Type B pancreatic cell (in vitro differentiated cells): ENCODE results near the gene CBFA2T3. TPM values are rescaled to one million over a fixed set of nuclear protein-coding genes. Genes with fewer than 3 reads are reported as not detected.

Experiments used
- DNase-seq: peaks from one replicate; pipeline ENCODE4 v3.0.0; 2021; ENCODE audit warnings: mixed read lengths; ENCODE audit not compliant: unreplicated experiment; ENCODE audit errors: extremely low spot score
- H3K27ac Mint-ChIP-seq: 2 replicates; pipeline ENCODE4 v1.8.0; 2021; ENCODE audit warnings: mild to moderate bottlenecking, mixed read lengths
- H3K27me3 Mint-ChIP-seq: 2 replicates; pipeline ENCODE4 v1.8.0; 2021; ENCODE audit warnings: mixed read lengths
- H3K36me3 Mint-ChIP-seq: 2 replicates; pipeline ENCODE4 v1.8.0; 2021; ENCODE audit warnings: mixed read lengths
- H3K4me1 Mint-ChIP-seq: one replicate; pipeline ENCODE4 v1.8.0; 2021; ENCODE audit warnings: mixed read lengths; ENCODE audit not compliant: unreplicated experiment
- H3K4me3 Mint-ChIP-seq: 2 replicates; pipeline ENCODE4 v1.8.0; 2021; ENCODE audit warnings: mild to moderate bottlenecking, mixed read lengths
- H3K9me3 Mint-ChIP-seq: 2 replicates; pipeline ENCODE4 v1.8.0; 2021; ENCODE audit warnings: mixed read lengths
- CTCF ChIP-seq: fragments of 200-600 bp; sonication (generic); conservative IDR thresholded peaks from 2 replicates; pipeline ENCODE4 v1.5.0; 2021; ENCODE audit warnings: antibody characterized with exemption, mild to moderate bottlenecking
- total RNA-seq: library from RNA; stranded (reverse); gene quantifications from 2 replicates; pipeline ENCODE4 v1.2.1, GENCODE V29; 2021; ENCODE audit warnings: low replicate concordance

The CBFA2T3 gene
- total RNA-seq, 1 donor from 2014 or later = 8.9 TPM

GRCh38 chr16:88951989-88952388, 25.0 kb downstream of the CBFA2T3 start:
- peaks cover 46% of the 10 kb centered on the region for H3K27me3 Mint-ChIP-seq

GRCh38 chr16:88951501-88951900, 25.5 kb downstream of the CBFA2T3 start:
- no peaks in the 10 kb centered on the region for H3K9me3 Mint-ChIP-seq
- peaks cover 51% of the 10 kb centered on the region for H3K27me3 Mint-ChIP-seq

More at GRCh38 chr16:88951989-88952388, 25.0 kb downstream of the CBFA2T3 start:
- TF ChIP-seq CTCF = no peak
- no peaks in the 10 kb centered on the region for H3K4me1 Mint-ChIP-seq
- no peak for DNase-seq
- H3K36me3 Mint-ChIP-seq = no peaks in the 10 kb centered on the region
- no peak overlapping the region for H3K27ac Mint-ChIP-seq
- H3K4me3 Mint-ChIP-seq = no peak overlapping the region
- no peaks in the 10 kb centered on the region for H3K9me3 Mint-ChIP-seq

GRCh38 chr16:88948781-88949490, 28.1 kb downstream of the CBFA2T3 start:
- Mint-ChIP-seq H3K27me3 (peaks cover 68% of the 10 kb centered on the region), H3K27ac (no peak overlapping the region), H3K4me1 (no peaks in the 10 kb centered on the region), H3K36me3 (no peaks in the 10 kb centered on the region), H3K9me3 (no peaks in the 10 kb centered on the region), H3K4me3 (no peak overlapping the region)
- DNase-seq = no peak
- TF ChIP-seq CTCF = no peak

More at GRCh38 chr16:88951501-88951900, 25.5 kb downstream of the CBFA2T3 start:
- Mint-ChIP-seq H3K36me3 (no peaks in the 10 kb centered on the region), H3K27ac (no peak overlapping the region), H3K4me3 (no peak overlapping the region), H3K4me1 (no peaks in the 10 kb centered on the region)
- no peak for DNase-seq
- TF ChIP-seq CTCF = no peak

- no peak for DNase-seq
- H3K36me3 Mint-ChIP-seq = no peaks in the 10 kb centered on the region
- no peak overlapping the region for H3K4me3 Mint-ChIP-seq
- peaks cover 65% of the 10 kb centered on the region for H3K27me3 Mint-ChIP-seq
- H3K9me3 Mint-ChIP-seq = no peaks in the 10 kb centered on the region
- no peaks in the 10 kb centered on the region for H3K4me1 Mint-ChIP-seq
- no peak overlapping the region for H3K27ac Mint-ChIP-seq
- no peak for TF ChIP-seq CTCF
These were observed 31.5 kb downstream of the CBFA2T3 start for GRCh38 chr16:88945473-88945872.

- TF ChIP-seq CTCF = no peak
- no peaks in the 10 kb centered on the region for H3K36me3 Mint-ChIP-seq
- peaks cover 65% of the 10 kb centered on the region for H3K27me3 Mint-ChIP-seq
- H3K4me3 Mint-ChIP-seq = no peak overlapping the region
- no peaks in the 10 kb centered on the region for H3K9me3 Mint-ChIP-seq
- H3K4me1 Mint-ChIP-seq = no peaks in the 10 kb centered on the region
- no peak overlapping the region for H3K27ac Mint-ChIP-seq
- no peak for DNase-seq
These were observed 33.3 kb downstream of the CBFA2T3 start for GRCh38 chr16:88943741-88944140.
